H1 (cell line): ENCODE measurements around the gene AIFM3. TPM values are rescaled to one million over a fixed set of nuclear protein-coding genes. Genes with fewer than 3 reads are reported as not detected.

Source experiments
- BRCA1 ChIP-seq: IDR thresholded peaks from 2 replicates; pipeline ENCODE4 v1.6.1; 2012; ENCODE audit warnings: low read depth, low read length, improper control_type of control experiment
- CHD7 ChIP-seq: fragments of 300-600 bp; sonication (generic); IDR thresholded peaks from 2 replicates; pipeline ENCODE4 v1.7.1; 2012; ENCODE audit warnings: low read length, moderate library complexity, mild to moderate bottlenecking, inconsistent platforms; ENCODE audit not compliant: insufficient replicate concordance
- CTBP2 ChIP-seq: IDR thresholded peaks from 2 replicates; pipeline ENCODE4 v1.7.0; 2011; ENCODE audit warnings: borderline replicate concordance, mild to moderate bottlenecking, moderate library complexity, mixed read lengths, low read length; ENCODE audit not compliant: insufficient read depth, insufficient read length
- CTCF ChIP-seq, 3 experiments: IDR thresholded peaks; 1 replicate in 2 of 3; 2 replicates in 1 of 3; pipeline versions ENCODE4 v1.5.1 to v1.6.1; 2011; ENCODE audit warnings: low read length in 3 of 3, mild to moderate bottlenecking in 3 of 3, inconsistent platforms in 2 of 3, low read depth in 1 of 3, moderate library complexity in 1 of 3; ENCODE audit not compliant: insufficient read depth in 1 of 3; ENCODE audit errors: control extremely low read depth in 1 of 3
- KDM4A ChIP-seq: IDR thresholded peaks from one replicate; pipeline ENCODE4 v1.7.1; 2012; ENCODE audit warnings: low read depth, mild to moderate bottlenecking, moderate library complexity, low read length, inconsistent platforms; ENCODE audit not compliant: severe bottlenecking
- TEAD4 ChIP-seq: IDR thresholded peaks from 2 replicates; pipeline ENCODE4 v1.6.1; 2012; ENCODE audit warnings: low read depth, low read length, inconsistent platforms, mixed read lengths
- ZNF274 ChIP-seq: IDR thresholded peaks from 2 replicates; pipeline ENCODE4 v1.7.0; 2012; ENCODE audit warnings: low read length, borderline replicate concordance; ENCODE audit errors: extremely low read depth
- polyA plus RNA-seq, 7 experiments: library from polyadenylated mRNA; depleted of rRNA in 3 of 7; stranded (reverse) in 5 of 7; unstranded in 2 of 7; fragments of >200 nt in 5 of 7; fragments of 200-250 nt in 2 of 7; gene quantifications; 1 replicate in 5 of 7; 2 replicates in 1 of 7; 4 replicates in 1 of 7; pipeline versions ENCODE4 v1.2.1 to v1.2.3, GENCODE V29; 2011 to 2013; ENCODE audit warnings: missing spikeins in 2 of 7, mixed read lengths in 2 of 7
- total RNA-seq: library from RNA; stranded (reverse); fragmentation: NEBNext Ultra II Directional; extraction: Animal tissue kit (Norgen Biotek cat#: 25700); gene quantifications from 2 replicates; pipeline ENCODE4 v1.2.1, GENCODE V29; 2021

Gene AIFM3
- total and polyA plus RNA-seq, 2 of the 8 experiments (the other 6 are each of a cell fraction or from before 2014, with no cell fraction given): 0.86 to 1.4 TPM

DNA sequence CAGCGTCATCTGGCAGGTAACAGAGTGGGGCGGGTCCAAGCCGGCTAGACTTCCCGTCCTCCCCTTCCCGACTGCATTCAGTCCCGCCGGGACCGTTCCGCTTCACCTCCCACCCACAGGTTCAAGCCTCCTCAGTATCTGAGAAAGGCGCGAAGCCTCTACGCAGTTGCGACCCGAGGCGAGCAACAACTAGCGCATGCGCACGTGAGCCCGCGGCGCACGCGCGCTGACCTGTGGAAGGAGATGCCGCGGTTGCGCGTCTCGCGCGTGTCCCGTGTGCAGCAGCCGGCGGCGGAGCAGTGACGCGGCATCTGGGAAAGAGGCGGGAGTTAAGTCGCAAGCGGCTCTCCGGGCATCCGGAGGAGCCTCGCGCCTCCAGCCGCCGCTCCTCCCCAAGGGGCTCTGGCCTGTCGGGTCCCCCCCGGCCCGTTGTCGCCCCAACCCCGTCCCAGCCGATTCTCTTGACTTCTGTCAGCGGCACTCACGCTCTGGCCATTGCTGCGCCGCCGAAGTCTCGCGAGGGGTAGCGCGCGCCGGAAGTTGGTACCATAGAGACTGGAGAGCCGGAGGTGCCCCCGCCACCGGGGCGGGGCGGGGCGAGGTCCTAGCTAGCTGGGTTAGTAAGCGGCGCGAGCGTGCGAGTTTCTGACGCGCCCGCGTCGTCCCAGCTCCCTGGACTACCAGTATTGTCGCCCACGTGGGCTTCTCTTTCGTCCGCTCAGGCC is 34.7 kb downstream of the AIFM3 start, which contains the start of gene THAP7 (continued):
- no peak for TF ChIP-seq CHD7
- no peak for TF ChIP-seq CTCF (IDR thresholded peaks at IDR 0.05; ENCODE audit: control extremely low read depth in 1 of 3, insufficient read depth in 1 of 3, low read depth in 1 of 3, low read length in 3 of 3)
- TF ChIP-seq BRCA1: peak; percentile 71
- no peak for TF ChIP-seq CTBP2
- peak; percentile 97 for TF ChIP-seq KDM4A
- TF ChIP-seq ZNF274: no peak
- TF ChIP-seq TEAD4: no peak
